HEK293 (cell line): ENCODE data around the gene ASPSCR1.
A peak's percentile ranks its signal among the peaks of the same experiment; 100 is the strongest.

Experiments used
- CTCF ChIA-PET: fragments of 350-600 bp; formaldehyde crosslinking; extraction: SDS; loops from one replicate; lab custom pipeline; 2021; ENCODE audit warnings: antibody characterized with exemption; lab: Yijun Ruan, JAX
- POLR2A ChIA-PET: fragments of 300-600 bp; formaldehyde crosslinking; extraction: SDS; loops from one replicate; lab custom pipeline; 2020; ENCODE audit warnings: antibody characterized with exemption, inconsistent platforms; lab: Yijun Ruan, JAX
- H3K27ac ChIP-seq: fragments of 200-500 bp; sonication (Bioruptor generic); 2 replicates; pipeline ENCODE4 v1.5.1; 2014; ENCODE audit warnings: low read depth, low read length, control low read depth, inconsistent platforms; ENCODE audit errors: extremely low read depth
- H3K36me3 ChIP-seq, 2 experiments: fragments of 200-500 bp in 1 of 2; sonication (Bioruptor generic) in 1 of 2; 1 replicate in 1 of 2; 2 replicates in 1 of 2; pipeline ENCODE4 v1.5.1; 2014 to 2017; ENCODE audit warnings: inconsistent platforms in 2 of 2, low read length in 2 of 2; ENCODE audit not compliant: control insufficient read depth in 2 of 2, insufficient read depth in 1 of 2
- H3K4me1 ChIP-seq: fragments of 200-500 bp; sonication (Bioruptor generic); 2 replicates; pipeline ENCODE4 v1.5.1; 2014; ENCODE audit warnings: mild to moderate bottlenecking, low read length, inconsistent platforms; ENCODE audit not compliant: control insufficient read depth, insufficient read depth
- H3K4me3 ChIP-seq: 2 replicates; pipeline ENCODE4 v1.5.1; 2011; ENCODE audit warnings: low read depth, mild to moderate bottlenecking, control low read depth, low read length, moderate library complexity
- H3K9me3 ChIP-seq: fragments of 200-500 bp; sonication (Bioruptor generic); 2 replicates; pipeline ENCODE4 v1.5.1; 2014; ENCODE audit warnings: low read depth, low read length, inconsistent platforms; ENCODE audit not compliant: control insufficient read depth, insufficient read depth
- BCL11B ChIP-seq: fragments of 450-650 bp; formaldehyde crosslinking; IDR thresholded peaks from 2 replicates; pipeline ENCODE4 v1.5.1; 2016; ENCODE audit warnings: low read depth, missing biosample characterization, missing genetic modification characterization
- BCL6B ChIP-seq: fragments of 450-650 bp; formaldehyde crosslinking; IDR thresholded peaks from 2 replicates; pipeline ENCODE4 v1.5.1; 2017; ENCODE audit warnings: missing biosample characterization, missing genetic modification characterization
- HOXC10 ChIP-seq: sonication (generic); formaldehyde crosslinking; IDR thresholded peaks from 2 replicates; pipeline ENCODE4 v1.8.1; 2023; ENCODE audit warnings: mild to moderate bottlenecking, missing genetic modification reagents
- KLF1 ChIP-seq: fragments of 450-650 bp; formaldehyde crosslinking; IDR thresholded peaks from 2 replicates; pipeline ENCODE4 v1.5.1; 2016; ENCODE audit warnings: missing biosample characterization, missing genetic modification characterization
- PATZ1 ChIP-seq: fragments of 450-650 bp; formaldehyde crosslinking; IDR thresholded peaks from 2 replicates; pipeline ENCODE4 v1.5.1; 2016; ENCODE audit warnings: missing biosample characterization, missing genetic modification characterization
- PRDM1 ChIP-seq: fragments of 450-650 bp; formaldehyde crosslinking; IDR thresholded peaks from 2 replicates; pipeline ENCODE4; 2016; ENCODE audit warnings: missing biosample characterization, missing genetic modification characterization
- ZBTB10 ChIP-seq: fragments of 450-650 bp; formaldehyde crosslinking; IDR thresholded peaks from 2 replicates; pipeline ENCODE4 v1.5.1; 2016; ENCODE audit warnings: missing biosample characterization, missing genetic modification characterization
- ZBTB26 ChIP-seq: fragments of 450-650 bp; formaldehyde crosslinking; optimal IDR thresholded peaks from 2 replicates; pipeline ENCODE3; 2016; ENCODE audit warnings: missing biosample characterization, mild to moderate bottlenecking, missing genetic modification characterization
- ZEB2 ChIP-seq: fragments of 450-650 bp; formaldehyde crosslinking; IDR thresholded peaks from 2 replicates; pipeline ENCODE4 v1.5.1; 2016; ENCODE audit warnings: missing biosample characterization, missing genetic modification characterization
- ZFP69B ChIP-seq: fragments of 450-650 bp; formaldehyde crosslinking; IDR thresholded peaks from 2 replicates; pipeline ENCODE4 v1.5.1; 2016; ENCODE audit warnings: missing biosample characterization, missing genetic modification characterization
- ZNF132 ChIP-seq: fragments of 450-650 bp; formaldehyde crosslinking; IDR thresholded peaks from 2 replicates; pipeline ENCODE4 v1.5.1; 2017; ENCODE audit warnings: missing biosample characterization, missing genetic modification characterization, borderline replicate concordance
- ZNF146 ChIP-seq: fragments of 450-650 bp; formaldehyde crosslinking; IDR thresholded peaks from 2 replicates; pipeline ENCODE4 v1.5.1; 2016; ENCODE audit warnings: missing biosample characterization, missing genetic modification characterization
- ZNF266 ChIP-seq: fragments of 450-650 bp; formaldehyde crosslinking; IDR thresholded peaks from 2 replicates; pipeline ENCODE4 v1.5.1; 2016; ENCODE audit warnings: missing biosample characterization, missing genetic modification characterization, low read depth
- ZNF324 ChIP-seq: fragments of 450-650 bp; formaldehyde crosslinking; IDR thresholded peaks from 2 replicates; pipeline ENCODE4 v1.5.1; 2016; ENCODE audit warnings: missing biosample characterization, missing genetic modification characterization
- ZNF398 ChIP-seq: fragments of 450-650 bp; formaldehyde crosslinking; IDR thresholded peaks from 2 replicates; pipeline ENCODE4 v1.5.1; 2017; ENCODE audit warnings: missing biosample characterization, missing genetic modification characterization
- ZNF514 ChIP-seq: fragments of 450-650 bp; formaldehyde crosslinking; IDR thresholded peaks from 2 replicates; pipeline ENCODE4 v1.5.1; 2016; ENCODE audit warnings: missing biosample characterization, missing genetic modification characterization
- ZNF518A ChIP-seq: fragments of 450-650 bp; formaldehyde crosslinking; conservative IDR thresholded peaks from 2 replicates; pipeline ENCODE4 v1.5.1; 2016; ENCODE audit warnings: low read depth, missing biosample characterization, missing genetic modification characterization
- ZNF610 ChIP-seq: fragments of 450-650 bp; formaldehyde crosslinking; IDR thresholded peaks from 2 replicates; pipeline ENCODE4 v1.5.1; 2016; ENCODE audit warnings: missing biosample characterization, missing genetic modification characterization, borderline replicate concordance
- ZNF664 ChIP-seq: fragments of 450-650 bp; formaldehyde crosslinking; IDR thresholded peaks from 2 replicates; pipeline ENCODE4 v1.5.1; 2016; ENCODE audit warnings: missing biosample characterization, missing genetic modification characterization
- ZNF830 ChIP-seq: fragments of 450-650 bp; IDR thresholded peaks from 2 replicates; pipeline ENCODE4 v1.5.0; 2018; ENCODE audit warnings: missing biosample characterization, missing genetic modification characterization, low read depth, mild to moderate bottlenecking, moderate library complexity

Gene ASPSCR1

GRCh38 chr17:82036634-82037091, 59.2 kb downstream of the ASPSCR1 start:
- POLR2A ChIA-PET: interaction anchor here (1.2 to 2.7 kb wide), 3 partner anchors 19 to 333 kb away, joined by 5 to 96 read pairs (median 5); partner anchors contain the start of genes GPS1, MRPL12 and RFNG
- peaks cover 10% of the 10 kb centered on the region for H3K4me1 ChIP-seq

GRCh38 chr17:82037092-82037888, 59.9 kb downstream of the ASPSCR1 start, which contains the start of gene DCXR:
TSS of gene DCXR (minus strand) at chr17:82037697. CDS start at chr17:82037682, 15 bp downstream.
- no peaks in the 10 kb centered on the region for H3K9me3 ChIP-seq
- ChIA-PET CTCF (interaction anchor here (0.6 to 7.2 kb wide), 31 partner anchors 8 to 487 kb away, joined by 3 to 42 read pairs (median 4); partner anchors contain the start of genes CENPX, FASN and LRRC45), POLR2A (interaction anchor here (0.5 to 2.7 kb wide), 39 partner anchors 8 to 526 kb away, joined by 3 to 96 read pairs (median 4); partner anchors contain the start of genes ARL16, CENPX, DUS1L and FASN)
- peaks cover 10% of the 10 kb centered on the region for H3K4me1 ChIP-seq
- peak within 1 kb of the TSS; percentile 64 for H3K4me3 ChIP-seq
- H3K36me3 ChIP-seq: peaks cover 0 to 34% of the 10 kb centered on the region in 2 experiments; a peak in 1 of 3 replicates
- H3K27ac ChIP-seq: peak within 1 kb of the TSS; percentile 83
- TF ChIP-seq ZNF324 (tag by site-specific recombination): no peak
- TF ChIP-seq ZNF266 (tag by site-specific recombination): no peak
- TF ChIP-seq ZNF398 (tag by site-specific recombination): peak; percentile 20; the same call in 1 of the 2 replicates
- TF ChIP-seq PATZ1 (tag by site-specific recombination): peak; percentile 83
- peak; percentile 97 for TF ChIP-seq ZBTB26 (tag by site-specific recombination)
- TF ChIP-seq KLF1 (tag by site-specific recombination): peak; percentile 85
- no peak for TF ChIP-seq ZNF132 (tag by site-specific recombination)
- TF ChIP-seq ZBTB10 (tag by site-specific recombination): no peak
- TF ChIP-seq ZNF514 (tag by site-specific recombination): no peak
- TF ChIP-seq ZNF146: no peak; the same call in 1 of the 2 replicates
- no peak for TF ChIP-seq ZNF664 (tag by site-specific recombination)
- no peak for TF ChIP-seq BCL6B (tag by site-specific recombination)
- no peak for TF ChIP-seq ZNF610
- TF ChIP-seq ZNF518A (tag by site-specific recombination): no peak

More at GRCh38 chr17:82036634-82037091, 59.2 kb downstream of the ASPSCR1 start:
- CTCF ChIA-PET: interaction anchor here (0.6 to 7.2 kb wide), 4 partner anchors 8 to 120 kb away, joined by 3 to 42 read pairs (median 3); partner anchors contain the start of genes CENPX and LRRC45
- TF ChIP-seq ZNF830 (tag by site-specific recombination) (no peak), ZEB2 (tag by site-specific recombination) (peak; percentile 48; the same call in 1 of the 2 replicates), PRDM1 (tag by site-specific recombination) (no peak), ZFP69B (tag by site-specific recombination) (peak; percentile 10; the same call in 1 of the 2 replicates), HOXC10 (CRISPR knock-in tag) (no peak), BCL11B (tag by site-specific recombination) (peak; percentile 34; the same call in 1 of the 2 replicates)
- peak overlapping the region; percentile 64 for H3K4me3 ChIP-seq
- peak overlapping the region; percentile 83 for H3K27ac ChIP-seq
- H3K36me3 ChIP-seq: peaks cover 0 to 35% of the 10 kb centered on the region in 2 experiments; a peak in 1 of 3 replicates
- no peaks in the 10 kb centered on the region for H3K9me3 ChIP-seq
